Measurements from ENCODE around the gene HYAL2.

GRCh38 chr3:50276762-50277101 is 45.8 kb downstream of the HYAL2 start:
- TF ChIP-seq CTCF (IDR thresholded peaks at IDR 0.05; ENCODE audit: low read depth, low read length) = no peak
- TF ChIP-seq MAX (IDR thresholded peaks at IDR 0.05; ENCODE audit: low read depth, low read length) = no peak
- TF ChIP-seq POLR2A (IDR thresholded peaks at IDR 0.05; ENCODE audit: extremely low read depth, insufficient read length) = no peak
- TF ChIP-seq MYC (IDR thresholded peaks at IDR 0.05; ENCODE audit: low read depth, low read length) = no peak

All from NB4 (cell line).